ENCODE results near the gene FASTK. TPM values are rescaled to one million over a fixed set of nuclear protein-coding genes. Genes with fewer than 3 reads are reported as not detected.

FASTK gene
- total RNA-seq, 2 donors from 2014 or later, result 84.4 to 131 TPM

DNA sequence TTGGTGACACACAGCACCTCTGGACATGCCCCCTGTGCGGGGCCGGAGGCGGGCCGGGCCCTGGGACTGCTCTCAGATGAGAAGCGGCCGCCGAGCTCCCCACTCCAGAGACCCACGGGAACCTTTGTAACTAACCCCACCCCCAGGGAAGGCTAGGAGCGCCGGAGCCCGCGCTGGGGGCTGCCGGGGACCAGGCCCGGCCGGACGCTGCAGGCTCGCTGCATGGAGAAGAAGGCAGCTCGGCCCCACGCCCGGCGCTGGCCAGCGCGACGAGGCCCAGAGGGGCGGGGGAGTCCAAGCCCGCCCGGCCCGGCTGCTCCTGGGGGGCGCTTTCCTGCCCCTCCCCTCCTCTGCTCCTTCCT, 42.2 kb upstream of the FASTK start:
- no peaks in the 10 kb centered on the region for H3K36me3 Mint-ChIP-seq
- no peak overlapping the region for H3K4me3 Mint-ChIP-seq
- DNase-seq (ENCODE audit: low spot score) (no peak), ATAC-seq (no peak)
- H3K4me1 Mint-ChIP-seq (ENCODE audit: low read depth in 2 of 2), result peaks cover 4 to 5% of the 10 kb centered on the region in 2 donors
- no peaks in the 10 kb centered on the region for H3K27me3 Mint-ChIP-seq
- no peak overlapping the region for H3K27ac Mint-ChIP-seq
- H3K9me3 Mint-ChIP-seq, result no peaks in the 10 kb centered on the region

DNA sequence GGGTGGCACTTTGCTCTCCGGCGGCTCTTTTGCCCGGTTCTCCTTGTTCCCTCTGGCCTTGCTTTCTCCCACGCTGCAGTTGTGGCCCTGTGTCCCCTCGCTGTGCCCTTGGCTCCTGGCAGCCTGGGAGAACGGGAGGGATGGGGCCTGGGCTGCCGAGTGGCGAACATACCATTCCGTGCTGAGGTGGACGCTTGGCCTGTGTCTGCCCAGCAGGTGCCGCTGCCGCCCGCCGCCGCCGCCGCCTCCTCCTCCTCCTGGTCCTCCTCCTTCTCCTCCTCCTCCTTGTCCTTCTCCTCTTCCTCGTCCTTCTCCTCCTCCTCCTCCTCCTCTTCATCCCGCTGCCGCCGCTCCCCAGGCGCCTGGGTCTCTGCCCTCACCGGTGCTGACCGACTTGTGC, 41.7 kb upstream of the FASTK start:
- Mint-ChIP-seq H3K4me3 (no peak overlapping the region), H3K36me3 (no peaks in the 10 kb centered on the region), H3K27me3 (no peaks in the 10 kb centered on the region), H3K9me3 (no peaks in the 10 kb centered on the region), H3K27ac (no peak overlapping the region), H3K4me1 (ENCODE audit: low read depth in 2 of 2) (peaks cover 4 to 5% of the 10 kb centered on the region in 2 donors)
- DNase-seq (ENCODE audit: low spot score) (no peak), ATAC-seq (no peak)

DNA sequence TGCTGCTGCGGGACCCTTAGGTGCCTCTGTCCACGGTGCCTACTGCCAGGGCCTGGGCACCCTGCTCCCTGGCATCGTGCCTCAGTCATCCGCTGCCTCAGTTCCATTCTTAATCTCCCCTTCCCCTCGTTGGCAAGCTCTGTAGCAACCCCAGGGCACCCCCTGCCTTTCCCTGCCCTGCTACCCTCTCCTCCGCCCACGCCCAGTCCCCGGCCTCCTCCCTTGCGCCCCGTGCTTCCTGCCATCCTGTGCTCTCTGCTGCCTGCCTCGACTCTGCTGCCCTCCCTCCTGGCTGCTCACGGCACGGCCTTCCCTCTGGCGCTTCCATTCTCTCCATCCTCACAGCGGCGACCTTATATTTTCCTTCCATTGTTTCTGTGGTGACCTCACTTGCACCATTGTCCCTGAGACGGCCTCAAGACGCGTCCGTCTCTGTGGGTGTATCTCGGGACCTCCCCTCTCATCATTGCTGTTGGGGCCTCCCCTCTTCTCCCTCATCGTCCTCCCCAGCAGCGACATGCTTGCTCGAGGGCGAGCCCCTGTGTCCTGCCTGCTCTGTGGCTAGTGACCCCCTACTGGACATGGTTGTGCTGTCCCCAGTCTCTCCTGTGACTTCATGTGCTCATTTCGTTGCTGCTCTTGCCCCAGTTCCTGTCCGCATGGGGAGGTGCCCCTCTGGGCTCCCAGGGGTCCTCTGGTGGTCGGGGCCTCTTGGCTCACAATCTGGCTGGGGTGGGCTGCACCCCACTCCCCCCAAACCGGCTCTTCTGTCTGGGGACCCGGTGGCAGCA, 41.0 kb upstream of the FASTK start:
- Mint-ChIP-seq H3K4me3 (no peak overlapping the region), H3K36me3 (no peaks in the 10 kb centered on the region)
- ATAC-seq, result no peak

DNA sequence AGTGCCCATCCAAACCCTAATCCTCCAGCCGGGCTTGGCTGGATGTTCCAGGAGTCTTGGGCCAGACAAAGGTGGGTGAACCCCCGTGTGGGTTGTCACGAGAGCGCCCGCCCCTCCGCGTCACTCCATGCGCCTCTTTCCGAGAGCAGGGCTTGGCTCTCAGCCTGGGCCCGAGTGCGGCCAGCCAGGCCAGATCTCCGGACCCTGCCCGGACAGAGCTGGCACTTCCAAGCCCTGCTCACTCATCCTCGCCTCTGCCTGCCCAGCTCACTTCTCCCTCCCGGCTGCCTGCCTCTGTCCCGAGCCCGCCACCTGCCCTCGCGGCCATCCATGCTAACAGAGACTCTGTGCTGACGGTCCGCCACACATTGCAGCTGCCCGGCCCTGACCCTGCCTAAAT, 40.3 kb upstream of the FASTK start:
- peaks cover 4 to 5% of the 10 kb centered on the region in 2 donors for H3K4me1 Mint-ChIP-seq (ENCODE audit: low read depth in 2 of 2)
- H3K27ac Mint-ChIP-seq, result no peak overlapping the region
- H3K9me3 Mint-ChIP-seq, result no peaks in the 10 kb centered on the region
- no peak overlapping the region for H3K4me3 Mint-ChIP-seq
- ATAC-seq (no peak), DNase-seq (ENCODE audit: low spot score) (no peak)
- no peaks in the 10 kb centered on the region for H3K27me3 Mint-ChIP-seq
- H3K36me3 Mint-ChIP-seq, result no peaks in the 10 kb centered on the region

More for the DNA sequence above, 41.0 kb upstream of the FASTK start:
- no peak for DNase-seq (ENCODE audit: low spot score)
- Mint-ChIP-seq H3K27me3 (no peaks in the 10 kb centered on the region), H3K27ac (no peak overlapping the region), H3K4me1 (ENCODE audit: low read depth in 2 of 2) (peaks cover 4 to 5% of the 10 kb centered on the region in 2 donors), H3K9me3 (no peaks in the 10 kb centered on the region)

DNA sequence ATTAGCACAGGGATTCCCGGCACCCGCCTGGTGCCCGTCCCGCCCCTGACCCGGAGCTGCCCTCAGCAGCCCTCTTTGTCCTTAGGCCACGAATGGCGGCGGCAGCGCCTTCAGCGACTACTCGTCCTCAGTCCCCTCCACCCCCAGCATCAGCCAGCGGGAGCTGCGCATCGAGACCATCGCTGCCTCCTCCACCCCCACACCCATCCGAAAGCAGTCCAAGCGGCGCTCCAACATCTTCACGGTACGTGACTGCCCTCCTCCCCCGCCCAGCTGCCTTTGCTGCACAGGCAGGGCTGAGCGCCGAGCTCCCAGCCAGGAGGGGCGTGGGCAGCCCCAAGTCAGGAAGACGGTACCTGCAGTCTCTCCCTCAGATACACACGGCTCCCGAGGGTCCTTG, 39.3 kb upstream of the FASTK start:
- no peaks in the 10 kb centered on the region for H3K27me3 Mint-ChIP-seq
- H3K4me3 Mint-ChIP-seq, result no peak overlapping the region
- ATAC-seq, result no peak

DNA sequence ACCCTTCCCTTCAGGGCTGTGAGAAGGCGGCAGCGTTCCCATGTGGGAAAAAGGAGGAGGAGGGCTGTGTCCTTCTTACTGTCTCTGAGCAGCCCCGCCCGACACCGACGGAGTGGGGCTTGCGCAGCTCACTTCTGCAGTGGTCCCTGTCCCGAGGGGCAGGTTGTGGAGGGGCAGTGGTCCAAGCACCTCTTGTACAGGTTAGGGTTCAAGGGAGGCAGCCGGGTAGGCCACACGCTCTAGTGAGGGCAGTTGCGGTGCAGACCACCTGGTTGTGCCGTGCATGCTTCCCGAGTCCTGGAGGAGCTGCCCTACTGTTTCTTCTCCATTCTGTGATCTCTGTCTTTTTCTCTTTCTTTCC, 38.4 kb upstream of the FASTK start:
- Mint-ChIP-seq H3K27ac (no peak overlapping the region), H3K27me3 (no peaks in the 10 kb centered on the region), H3K4me1 (ENCODE audit: low read depth in 2 of 2) (peaks cover 3% of the 10 kb centered on the region in 2 donors), H3K9me3 (no peaks in the 10 kb centered on the region), H3K4me3 (no peak overlapping the region), H3K36me3 (no peaks in the 10 kb centered on the region)
- DNase-seq (ENCODE audit: low spot score) (no peak), ATAC-seq (no peak)

More for the DNA sequence above, 39.3 kb upstream of the FASTK start:
- Mint-ChIP-seq H3K4me1 (ENCODE audit: low read depth in 2 of 2) (peaks cover 4 to 5% of the 10 kb centered on the region in 2 donors), H3K36me3 (no peaks in the 10 kb centered on the region), H3K27ac (no peak overlapping the region), H3K9me3 (no peaks in the 10 kb centered on the region)
- DNase-seq (ENCODE audit: low spot score), result no peak

DNA sequence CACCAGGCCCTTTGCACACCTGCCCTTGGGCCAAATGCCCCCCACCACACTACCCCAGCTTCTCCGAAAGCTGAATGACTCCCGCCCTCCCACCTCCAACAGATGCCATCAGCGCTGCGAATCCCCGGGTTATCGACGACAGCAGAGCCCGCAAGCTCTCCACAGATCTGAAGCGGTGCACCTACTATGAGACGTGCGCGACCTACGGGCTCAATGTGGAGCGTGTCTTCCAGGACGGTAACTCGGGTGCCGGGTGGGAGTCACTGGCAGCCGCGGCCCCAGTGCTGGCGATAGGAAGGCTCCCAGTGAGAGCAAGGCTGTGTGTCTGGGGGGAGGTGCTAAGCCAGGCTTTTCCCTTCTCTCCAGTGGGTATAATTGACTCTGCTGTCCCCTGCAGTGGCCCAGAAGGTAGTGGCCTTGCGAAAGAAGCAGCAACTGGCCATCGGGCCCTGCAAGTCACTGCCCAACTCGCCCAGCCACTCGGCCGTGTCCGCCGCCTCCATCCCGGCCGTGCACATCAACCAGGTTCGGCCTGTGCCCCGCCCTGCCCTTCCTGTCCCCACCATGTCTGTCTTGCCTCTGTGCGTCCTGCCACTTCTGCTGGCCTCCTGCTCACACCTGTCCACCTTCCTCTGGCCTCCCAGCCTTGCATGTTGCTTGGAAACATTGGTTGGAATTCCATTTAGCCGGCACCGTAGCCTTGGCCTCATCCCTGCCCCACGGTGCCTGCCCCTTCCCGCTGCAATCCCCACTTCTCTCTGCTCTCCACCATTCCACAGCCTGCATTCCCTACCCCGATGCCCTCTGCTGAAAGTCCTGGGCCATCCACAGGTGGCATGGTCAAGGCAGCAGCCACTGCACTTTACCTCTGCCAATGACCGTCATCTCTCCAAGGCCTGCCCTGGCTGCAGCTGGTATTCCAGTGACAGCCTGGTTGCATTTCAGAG, 37.8 kb upstream of the FASTK start:
- H3K27me3 Mint-ChIP-seq, result no peaks in the 10 kb centered on the region
- ATAC-seq (no peak), DNase-seq (ENCODE audit: low spot score) (no peak)
- H3K9me3 Mint-ChIP-seq, result no peaks in the 10 kb centered on the region
- no peaks in the 10 kb centered on the region for H3K36me3 Mint-ChIP-seq
- H3K4me1 Mint-ChIP-seq (ENCODE audit: low read depth in 2 of 2), result no peaks in the 10 kb centered on the region
- H3K27ac Mint-ChIP-seq, result no peak overlapping the region
- no peak overlapping the region for H3K4me3 Mint-ChIP-seq

DNA sequence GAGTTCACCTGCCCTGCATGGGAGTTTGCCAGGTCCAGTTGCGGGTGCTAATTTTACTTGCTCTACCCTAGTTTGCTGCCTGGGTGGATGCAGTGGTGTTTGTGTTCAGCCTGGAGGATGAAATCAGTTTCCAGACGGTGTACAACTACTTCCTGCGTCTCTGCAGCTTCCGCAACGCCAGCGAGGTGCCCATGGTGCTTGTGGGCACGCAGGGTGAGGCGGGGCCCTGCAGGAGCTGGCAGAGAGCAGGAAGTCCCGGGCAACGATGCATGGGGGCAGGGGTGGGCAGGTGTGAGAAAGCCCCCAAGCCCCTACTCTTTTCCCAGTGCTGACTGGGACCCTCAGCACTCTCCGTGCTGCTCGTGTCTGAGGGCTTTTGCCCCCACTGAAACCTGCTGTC, 37.0 kb upstream of the FASTK start:
- no peaks in the 10 kb centered on the region for H3K4me1 Mint-ChIP-seq (ENCODE audit: low read depth in 2 of 2)
- no peaks in the 10 kb centered on the region for H3K36me3 Mint-ChIP-seq
- H3K9me3 Mint-ChIP-seq, result no peaks in the 10 kb centered on the region
- DNase-seq (ENCODE audit: low spot score) (no peak), ATAC-seq (no peak)
- H3K4me3 Mint-ChIP-seq, result no peak overlapping the region
- H3K27ac Mint-ChIP-seq, result no peak overlapping the region
- H3K27me3 Mint-ChIP-seq, result no peaks in the 10 kb centered on the region

DNA sequence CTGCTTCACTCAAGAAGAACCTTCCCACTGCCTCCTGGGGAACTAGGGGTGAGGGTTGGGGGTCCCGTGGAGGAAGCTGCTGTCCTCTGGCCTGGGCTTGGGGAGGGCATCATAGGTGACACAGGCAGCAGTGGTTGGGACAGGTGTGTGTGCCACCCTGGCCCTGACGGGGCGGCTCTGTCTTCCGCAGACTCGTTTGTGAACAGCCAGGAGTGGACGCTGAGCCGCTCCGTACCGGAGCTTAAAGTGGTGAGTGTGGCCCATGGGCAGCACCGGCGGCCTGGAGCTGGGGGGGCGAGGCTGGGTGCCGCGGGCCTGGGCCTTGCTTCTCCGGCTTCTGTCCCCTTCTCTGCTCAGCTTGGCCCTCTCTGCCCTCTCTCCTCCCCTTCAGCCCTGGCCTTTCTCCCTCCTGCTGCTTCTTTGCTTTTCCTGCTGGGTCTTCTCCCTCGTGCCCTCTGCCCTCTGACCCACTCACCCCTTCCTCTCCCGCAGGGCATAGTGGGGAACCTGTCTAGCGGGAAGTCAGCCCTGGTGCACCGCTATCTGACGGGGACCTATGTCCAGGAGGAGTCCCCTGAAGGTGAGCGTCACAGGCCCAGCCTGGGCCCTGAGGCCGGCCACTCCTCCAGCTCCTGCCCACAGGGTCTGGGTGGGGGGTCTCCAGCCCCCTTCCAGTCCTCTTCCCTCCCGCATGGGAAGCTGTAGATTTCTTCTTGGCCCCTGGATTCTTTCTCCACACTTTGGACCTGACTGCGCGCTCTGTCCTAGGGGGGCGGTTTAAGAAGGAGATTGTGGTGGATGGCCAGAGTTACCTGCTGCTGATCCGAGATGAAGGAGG, 36.2 kb upstream of the FASTK start:
- Mint-ChIP-seq H3K9me3 (no peaks in the 10 kb centered on the region), H3K27me3 (no peaks in the 10 kb centered on the region), H3K4me1 (ENCODE audit: low read depth in 2 of 2) (no peaks in the 10 kb centered on the region), H3K4me3 (peak overlapping the region; percentile 4), H3K27ac (no peak overlapping the region), H3K36me3 (no peaks in the 10 kb centered on the region)
- DNase-seq (ENCODE audit: low spot score) (no peak), ATAC-seq (no peak)

DNA sequence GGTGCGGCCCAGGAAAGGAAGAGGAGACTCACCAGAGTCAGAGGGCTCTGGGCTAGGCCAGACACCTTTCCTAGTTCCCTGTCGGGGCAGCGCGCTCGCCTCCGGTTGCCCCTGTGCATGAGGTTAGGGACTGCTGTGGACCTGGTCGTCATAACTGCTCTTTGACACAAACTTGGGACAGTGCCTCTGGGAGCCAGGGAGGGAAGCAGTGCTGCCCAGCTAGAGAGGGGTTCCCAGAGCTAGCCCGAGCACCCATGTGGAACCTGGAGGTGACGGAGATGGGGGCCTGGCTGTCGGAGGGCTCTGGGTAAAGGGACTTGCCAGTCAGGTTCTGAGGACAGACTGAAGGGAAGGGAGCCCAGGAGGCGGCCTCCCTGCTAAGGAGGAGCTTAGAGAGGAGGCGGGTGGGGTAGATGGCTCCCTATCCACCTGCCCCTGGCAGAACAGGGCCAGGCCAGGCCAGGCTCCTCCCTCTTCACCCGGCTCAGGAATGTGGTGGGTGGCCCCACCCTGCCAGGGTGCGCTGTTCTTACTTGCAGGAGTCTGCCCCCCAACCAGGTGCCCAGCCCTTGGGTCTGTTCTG, 35.3 kb upstream of the FASTK start:
- no peaks in the 10 kb centered on the region for H3K27me3 Mint-ChIP-seq
- H3K36me3 Mint-ChIP-seq, result no peaks in the 10 kb centered on the region
- ATAC-seq (no peak), DNase-seq (ENCODE audit: low spot score) (no peak)
- H3K27ac Mint-ChIP-seq, result no peak overlapping the region
- no peaks in the 10 kb centered on the region for H3K4me1 Mint-ChIP-seq (ENCODE audit: low read depth in 2 of 2)
- H3K9me3 Mint-ChIP-seq, result no peaks in the 10 kb centered on the region
- peak overlapping the region; percentile 2 for H3K4me3 Mint-ChIP-seq

DNA sequence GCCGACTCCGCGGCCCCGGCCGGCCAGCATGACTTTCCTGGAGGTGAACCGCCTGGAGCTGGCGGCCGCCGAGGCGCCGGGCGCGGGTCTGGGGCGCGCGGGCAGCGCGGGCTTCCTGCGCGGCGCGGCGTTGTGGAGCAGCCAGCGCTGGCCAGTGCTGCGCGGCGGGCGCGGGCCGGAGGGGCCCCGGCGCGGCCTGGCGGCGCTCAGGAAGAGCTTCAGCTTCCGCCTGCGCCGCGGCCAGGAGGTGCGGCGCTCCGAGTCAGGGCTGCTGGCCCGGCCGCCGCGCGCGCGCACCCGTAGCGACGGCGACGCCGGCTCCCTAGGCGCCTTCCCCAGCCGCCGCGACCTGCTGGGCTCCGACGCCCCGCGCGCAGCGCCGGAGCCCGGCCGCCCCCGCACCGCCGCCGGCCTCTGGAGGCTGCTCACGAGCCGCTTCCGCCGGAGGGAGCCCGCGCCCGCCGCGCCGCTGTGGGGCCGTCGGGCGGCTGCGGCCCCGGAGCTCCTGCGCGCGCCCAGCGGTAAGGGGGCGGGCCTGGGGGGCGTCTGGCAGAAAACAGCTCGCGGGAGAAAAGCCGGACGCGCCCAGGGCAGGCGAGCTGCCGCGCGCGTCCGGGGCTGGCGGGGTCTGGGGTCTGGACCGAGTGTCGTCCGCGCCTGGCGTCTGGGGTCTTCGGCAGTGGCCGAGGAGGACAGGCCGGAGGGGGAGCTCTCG, 34.7 kb upstream of the FASTK start:
- Mint-ChIP-seq H3K27me3 (no peaks in the 10 kb centered on the region), H3K36me3 (no peaks in the 10 kb centered on the region), H3K4me3 (no peak overlapping the region), H3K27ac (no peak overlapping the region), H3K4me1 (ENCODE audit: low read depth in 2 of 2) (peaks cover 0 to under 1% of the 10 kb centered on the region in 2 donors), H3K9me3 (no peaks in the 10 kb centered on the region)
- peak; percentile 71 to 77 for ATAC-seq
- no peak for DNase-seq (ENCODE audit: low spot score)

DNA sequence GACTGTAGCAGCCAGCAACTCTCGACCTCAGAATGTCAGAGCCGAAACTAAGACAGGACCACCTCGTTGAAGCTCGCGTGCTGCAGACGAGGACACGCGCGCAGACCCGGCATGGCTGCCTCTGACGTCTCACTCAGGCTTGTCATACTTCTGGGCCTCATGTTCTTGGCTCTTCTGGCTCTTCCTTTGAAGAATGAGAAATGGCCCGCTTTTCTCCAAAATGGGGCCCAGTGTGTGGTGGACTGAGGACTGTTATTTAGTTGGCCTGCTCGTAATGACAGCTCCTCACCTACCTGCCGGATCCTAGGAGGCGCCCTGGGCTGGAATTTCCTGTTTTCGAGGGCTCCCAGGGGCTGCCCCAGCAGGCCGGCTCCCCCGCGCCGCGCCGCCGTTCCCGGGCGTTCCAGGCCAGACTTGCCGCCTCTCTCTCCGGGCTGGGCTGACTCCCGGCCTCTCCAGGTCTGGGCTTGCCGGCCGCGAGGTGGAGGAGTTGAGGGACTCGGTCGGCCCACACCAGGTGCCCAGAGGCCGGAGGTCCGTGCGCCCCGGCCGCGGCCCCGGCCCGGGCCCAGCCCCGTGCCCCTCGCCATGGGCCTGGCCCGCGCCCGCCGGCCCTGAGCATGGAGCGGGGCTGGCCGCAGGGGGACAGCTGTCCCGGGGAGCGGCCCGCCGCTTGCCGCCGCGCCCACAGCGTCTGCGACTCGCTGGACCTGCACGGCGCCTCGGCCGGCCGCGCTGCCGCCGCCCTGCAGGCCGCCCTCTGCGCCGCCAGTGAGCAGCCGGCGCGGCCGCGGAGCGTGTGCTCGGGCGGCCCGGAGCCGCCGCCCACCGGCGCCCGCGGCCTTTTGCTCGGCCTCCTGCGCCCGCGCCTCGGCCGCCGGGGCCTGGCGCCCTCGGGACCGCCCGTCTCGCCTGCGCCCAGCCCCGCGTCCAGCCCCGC, 33.8 kb upstream of the FASTK start:
- ATAC-seq (peak; percentile 11 to 46), DNase-seq (ENCODE audit: low spot score) (no peak)
- Mint-ChIP-seq H3K27me3 (no peaks in the 10 kb centered on the region), H3K36me3 (no peaks in the 10 kb centered on the region), H3K4me3 (peak overlapping the region; percentile 8), H3K27ac (no peak overlapping the region), H3K9me3 (no peaks in the 10 kb centered on the region), H3K4me1 (ENCODE audit: low read depth in 2 of 2) (peaks cover 0 to 2% of the 10 kb centered on the region in 2 donors)

All from natural killer cell treated with Interleukin-12 subunit alpha and Interleukin-12 subunit beta and Interleukin-15 and Interleukin-18, amount 100 ng/mL, for 72 hours (primary cell).